UCSD-AML1 (cell line): Measurements from ENCODE around the gene BCAP29.

Experiments
- DNase-seq: peaks from one replicate; lab custom pipeline; 2025; ENCODE audit not compliant: unreplicated experiment; lab: John Stamatoyannopoulos, UW

The BCAP29 gene

GRCh38 chr7:107661865-107662379 is 81.9 kb downstream of the BCAP29 start:
- no peak for DNase-seq

- DNase-seq, result no peak
These were observed 83.2 kb downstream of the BCAP29 start for GRCh38 chr7:107663196-107663595.

- DNase-seq, result no peak
These were observed 86.7 kb downstream of the BCAP29 start for GRCh38 chr7:107666790-107667189.

- DNase-seq, result no peak
These were observed 87.3 kb downstream of the BCAP29 start for GRCh38 chr7:107667341-107667740.

- no peak for DNase-seq
These were observed 88.2 kb downstream of the BCAP29 start for GRCh38 chr7:107668296-107668695.
